Retina (tissue), 1 donor: ENCODE measurements around the gene CYTL1.
"Not testable (repeated sequence)": the region's sequence is repeated elsewhere in the genome, so short reads cannot be mapped to it uniquely, and the experiment has no call there.

ENCODE experiments used
- DNase-seq: peaks from one replicate; pipeline ENCODE4 v3.0.0-alpha.2; 2016

The CYTL1 gene

GRCh38 chr4:5033281-5033841 is 14.1 kb upstream of the CYTL1 start:
- DNase-seq = no peak

- DNase-seq = no peak
Measured at GRCh38 chr4:5032813-5033212, 13.6 kb upstream of the CYTL1 start.

GRCh38 chr4:5030927-5031326 is 11.7 kb upstream of the CYTL1 start:
- no peak for DNase-seq

GRCh38 chr4:5030221-5030620 is 11.0 kb upstream of the CYTL1 start:
- no peak for DNase-seq

GRCh38 chr4:5029447-5029846 is 10.2 kb upstream of the CYTL1 start:
- no peak for DNase-seq

GRCh38 chr4:5028480-5028879 is 9.2 kb upstream of the CYTL1 start:
- no peak for DNase-seq

- no peak for DNase-seq
Measured at GRCh38 chr4:5027346-5027745, 8.1 kb upstream of the CYTL1 start.

GRCh38 chr4:5026371-5026770 is 7.1 kb upstream of the CYTL1 start:
- no peak for DNase-seq

- no peak for DNase-seq
Measured at GRCh38 chr4:5024673-5025072, 5.4 kb upstream of the CYTL1 start.

- DNase-seq = no peak
Measured at GRCh38 chr4:5021546-5021945, 2.3 kb upstream of the CYTL1 start.

- DNase-seq = no peak
Measured at GRCh38 chr4:5020341-5020740, 1.1 kb upstream of the CYTL1 start.

- DNase-seq = no peak
Measured at GRCh38 chr4:5019796-5020195, 538 bp upstream of the CYTL1 start.

- DNase-seq = no peak
Measured at GRCh38 chr4:5018603-5019002, 655 bp downstream of the CYTL1 start.

GRCh38 chr4:5018096-5018495 is 1.2 kb downstream of the CYTL1 start:
- DNase-seq = no peak

GRCh38 chr4:5014007-5014682 is 5.1 kb downstream of the CYTL1 start:
- DNase-seq = no peak

- no peak for DNase-seq
Measured at GRCh38 chr4:5012958-5013357, 6.3 kb downstream of the CYTL1 start.

GRCh38 chr4:5012244-5012898 is 6.9 kb downstream of the CYTL1 start:
- no peak for DNase-seq

GRCh38 chr4:5010984-5011383 is 8.3 kb downstream of the CYTL1 start:
- DNase-seq = no peak

- no peak for DNase-seq
Measured at GRCh38 chr4:5009796-5010195, 9.5 kb downstream of the CYTL1 start.

GRCh38 chr4:5006932-5007331 is 12.3 kb downstream of the CYTL1 start:
- not testable (repeated sequence) for DNase-seq

- DNase-seq = no peak
Measured at GRCh38 chr4:5004496-5004895, 14.8 kb downstream of the CYTL1 start.

GRCh38 chr4:5003918-5004317 is 15.3 kb downstream of the CYTL1 start:
- DNase-seq = no peak

GRCh38 chr4:5003372-5003857 is 15.8 kb downstream of the CYTL1 start:
- DNase-seq = no peak

- not testable (repeated sequence) for DNase-seq
Measured at GRCh38 chr4:5001641-5002040, 17.6 kb downstream of the CYTL1 start.
